MM.1S (cell line): Measurements from ENCODE around the gene GAPDHS.

Experiments used
- EZH2 ChIP-seq: fragments of 300-600 bp; sonication (generic); optimal IDR thresholded peaks from 2 replicates; pipeline ENCODE3; 2017; ENCODE audit warnings: low read depth, mild to moderate bottlenecking, antibody characterized with exemption, low read length, mixed read lengths
- EZH2phosphoT487 ChIP-seq: fragments of 300-600 bp; sonication (generic); IDR thresholded peaks from 2 replicates; pipeline ENCODE4 v1.6.1; 2018; ENCODE audit warnings: antibody characterized with exemption, low read length
- TF ChIP-seq, protein P1 (sequence below): fragments of 300-600 bp; sonication (generic); IDR thresholded peaks from 2 replicates; pipeline ENCODE4 v1.5.1; 2016; ENCODE audit warnings: antibody characterized with exemption, low read length, mixed read lengths

DNA sequence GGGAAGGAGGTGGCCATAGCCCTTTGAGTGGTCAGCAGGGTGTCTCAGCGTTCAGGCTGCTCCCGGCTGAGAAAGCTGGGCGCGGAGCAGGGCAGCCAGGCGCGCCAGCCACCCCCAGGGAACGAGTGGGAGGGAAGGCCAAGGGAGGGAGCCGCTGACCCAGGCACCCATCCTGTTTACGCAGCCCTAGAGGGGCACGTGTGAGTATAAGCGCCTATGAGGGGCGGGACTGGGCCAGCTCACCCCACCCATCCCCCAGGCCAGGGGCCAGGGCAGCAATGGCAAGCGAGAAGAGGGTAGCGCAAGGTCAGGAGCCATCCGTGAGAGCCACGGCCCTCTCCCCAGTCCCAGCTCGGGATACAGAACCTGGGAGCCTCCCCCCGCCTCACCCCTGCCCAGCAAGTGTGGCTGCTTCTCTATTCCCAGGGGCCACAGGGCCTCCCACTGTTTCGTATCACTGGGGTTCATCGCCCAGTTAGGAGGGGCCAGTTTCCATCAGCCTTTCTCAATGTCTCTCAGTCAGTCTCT is 18.9 kb upstream of the GAPDHS start:
- TF ChIP-seq EZH2 (no peak), EZH2phosphoT487 (no peak)
- TF ChIP-seq, protein P1, sequence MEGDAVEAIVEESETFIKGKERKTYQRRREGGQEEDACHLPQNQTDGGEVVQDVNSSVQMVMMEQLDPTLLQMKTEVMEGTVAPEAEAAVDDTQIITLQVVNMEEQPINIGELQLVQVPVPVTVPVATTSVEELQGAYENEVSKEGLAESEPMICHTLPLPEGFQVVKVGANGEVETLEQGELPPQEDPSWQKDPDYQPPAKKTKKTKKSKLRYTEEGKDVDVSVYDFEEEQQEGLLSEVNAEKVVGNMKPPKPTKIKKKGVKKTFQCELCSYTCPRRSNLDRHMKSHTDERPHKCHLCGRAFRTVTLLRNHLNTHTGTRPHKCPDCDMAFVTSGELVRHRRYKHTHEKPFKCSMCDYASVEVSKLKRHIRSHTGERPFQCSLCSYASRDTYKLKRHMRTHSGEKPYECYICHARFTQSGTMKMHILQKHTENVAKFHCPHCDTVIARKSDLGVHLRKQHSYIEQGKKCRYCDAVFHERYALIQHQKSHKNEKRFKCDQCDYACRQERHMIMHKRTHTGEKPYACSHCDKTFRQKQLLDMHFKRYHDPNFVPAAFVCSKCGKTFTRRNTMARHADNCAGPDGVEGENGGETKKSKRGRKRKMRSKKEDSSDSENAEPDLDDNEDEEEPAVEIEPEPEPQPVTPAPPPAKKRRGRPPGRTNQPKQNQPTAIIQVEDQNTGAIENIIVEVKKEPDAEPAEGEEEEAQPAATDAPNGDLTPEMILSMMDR: no peak
